Measurements from ENCODE around the gene NAIF1. TPM values are rescaled to one million over a fixed set of nuclear protein-coding genes. Genes with fewer than 3 reads are reported as not detected.

The NAIF1 gene
- total and polyA plus RNA-seq, 2 donors (not counting 3 experiments of a cell fraction or from before 2014, with no cell fraction given): 8.2 to 10.1 TPM

DNA sequence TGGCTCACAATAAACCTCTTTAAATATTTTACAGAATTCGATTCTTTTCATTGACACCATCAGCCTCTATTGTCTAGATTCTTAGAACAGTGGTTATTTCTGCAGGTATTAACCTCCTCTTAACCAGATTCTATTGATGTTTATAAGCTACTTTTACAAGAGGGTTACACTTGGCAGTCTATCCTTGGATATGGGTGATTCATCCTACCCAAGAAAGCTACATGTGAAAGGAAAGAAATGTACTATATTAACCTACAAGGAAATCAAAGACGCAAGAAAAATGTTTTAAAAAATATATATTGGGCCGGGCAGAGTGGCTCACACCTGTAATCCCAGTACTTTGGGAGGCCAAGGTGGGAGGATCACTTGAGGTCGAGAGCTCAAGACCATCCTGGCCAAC lies 17.6 kb upstream of the NAIF1 start:
- dilution Hi-C loops (cut with MboI; ENCODE audit: extremely low pct_ligation_motif_present, low sequenced_read_pairs) (no loop called here), intact Hi-C loops (cut with micrococcal nuclease) (loop anchor here (1.0 to 5.0 kb wide), 3 partner anchors 12 to 141 kb away; no protein-coding TSS in a partner anchor)
- TF ChIP-seq FOS (IDR thresholded peaks at IDR 0.05; ENCODE audit: borderline replicate concordance, insufficient read depth, low read length): no peak
- no peak for TF ChIP-seq POLR2AphosphoS5 (IDR thresholded peaks at IDR 0.05; ENCODE audit: insufficient read depth, low read depth, low read length)
- no peak for TF ChIP-seq GATA2 (IDR thresholded peaks at IDR 0.05; ENCODE audit: insufficient read depth, insufficient read length, low read depth, low read length)
- no peak for TF ChIP-seq JUN (IDR thresholded peaks at IDR 0.05; ENCODE audit: borderline replicate concordance, insufficient read depth, insufficient read length, low read depth)
- TF ChIP-seq, protein P1, sequence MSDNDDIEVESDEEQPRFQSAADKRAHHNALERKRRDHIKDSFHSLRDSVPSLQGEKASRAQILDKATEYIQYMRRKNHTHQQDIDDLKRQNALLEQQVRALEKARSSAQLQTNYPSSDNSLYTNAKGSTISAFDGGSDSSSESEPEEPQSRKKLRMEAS (IDR thresholded peaks at IDR 0.05; ENCODE audit: insufficient read depth, insufficient read length): no peak
- TF ChIP-seq MYC (IDR thresholded peaks at IDR 0.05; ENCODE audit: low read depth, low read length): no peak
- TF ChIP-seq POLR2A (IDR thresholded peaks at IDR 0.05; ENCODE audit: low read depth, low read length): no peak
- TF ChIP-seq, protein P2, sequence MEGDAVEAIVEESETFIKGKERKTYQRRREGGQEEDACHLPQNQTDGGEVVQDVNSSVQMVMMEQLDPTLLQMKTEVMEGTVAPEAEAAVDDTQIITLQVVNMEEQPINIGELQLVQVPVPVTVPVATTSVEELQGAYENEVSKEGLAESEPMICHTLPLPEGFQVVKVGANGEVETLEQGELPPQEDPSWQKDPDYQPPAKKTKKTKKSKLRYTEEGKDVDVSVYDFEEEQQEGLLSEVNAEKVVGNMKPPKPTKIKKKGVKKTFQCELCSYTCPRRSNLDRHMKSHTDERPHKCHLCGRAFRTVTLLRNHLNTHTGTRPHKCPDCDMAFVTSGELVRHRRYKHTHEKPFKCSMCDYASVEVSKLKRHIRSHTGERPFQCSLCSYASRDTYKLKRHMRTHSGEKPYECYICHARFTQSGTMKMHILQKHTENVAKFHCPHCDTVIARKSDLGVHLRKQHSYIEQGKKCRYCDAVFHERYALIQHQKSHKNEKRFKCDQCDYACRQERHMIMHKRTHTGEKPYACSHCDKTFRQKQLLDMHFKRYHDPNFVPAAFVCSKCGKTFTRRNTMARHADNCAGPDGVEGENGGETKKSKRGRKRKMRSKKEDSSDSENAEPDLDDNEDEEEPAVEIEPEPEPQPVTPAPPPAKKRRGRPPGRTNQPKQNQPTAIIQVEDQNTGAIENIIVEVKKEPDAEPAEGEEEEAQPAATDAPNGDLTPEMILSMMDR (IDR thresholded peaks at IDR 0.05; ENCODE audit: extremely low read depth in 1 of 2, insufficient read depth in 1 of 2, low read depth in 1 of 2, low read length in 2 of 2): no peak
- no peak for TF ChIP-seq EZH2 (IDR thresholded peaks at IDR 0.05; ENCODE audit: borderline replicate concordance, low read depth, low read length, severe bottlenecking)
- no peaks in the 10 kb centered on the region for H3K36me3 ChIP-seq (ENCODE audit: control insufficient read depth in 2 of 2, extremely low read depth in 1 of 2, insufficient read depth in 2 of 2, low read length in 2 of 2)
- H3K27ac ChIP-seq (ENCODE audit: insufficient read depth, low read depth, low read length): no peak overlapping the region
- BruUV-seq (replicated peaks): no TSS peak
- H2AFZ ChIP-seq (ENCODE audit: low read depth, low read length): no peak overlapping the region
- peaks cover 7% of the 10 kb centered on the region for H3K79me2 ChIP-seq (ENCODE audit: control insufficient read depth, insufficient read depth, low read length)
- peaks cover 4% of the 10 kb centered on the region for H3K4me1 ChIP-seq (ENCODE audit: control insufficient read depth, extremely low read depth, insufficient read depth, low read length)
- no peaks in the 10 kb centered on the region for H4K20me1 ChIP-seq (replicated peaks; ENCODE audit: control insufficient read depth, extremely low read depth, insufficient read depth, low read length)
- FAIRE-seq: no peak
- no peak for DNase-seq (ENCODE audit: low read depth, low spot score)
- H3K9me3 ChIP-seq (replicated peaks; ENCODE audit: control insufficient read depth, insufficient read depth, low read length): no peaks in the 10 kb centered on the region
- POLR2A ChIA-PET: no interaction called here
- H3K4me2 ChIP-seq (ENCODE audit: insufficient read depth, low read length): no peak overlapping the region
- no peak overlapping the region for H3K4me3 ChIP-seq (replicated peaks in 1 of 3; ENCODE audit: insufficient read depth in 1 of 3, low read depth in 1 of 3, low read length in 3 of 3)
- no peaks in the 10 kb centered on the region for H3K27me3 ChIP-seq (ENCODE audit: control insufficient read depth in 2 of 2, insufficient read depth in 2 of 2, low read length in 2 of 2)
- H3K9me1 ChIP-seq (replicated peaks; ENCODE audit: control insufficient read depth, extremely low read depth, insufficient read depth, low read length): no peaks in the 10 kb centered on the region
- CTCF ChIA-PET: interaction anchor here (0.7 to 1.4 kb wide), 8 partner anchors 9 to 142 kb away, joined by 3 to 11 read pairs (median 3); no protein-coding TSS in a partner anchor
- no peak overlapping the region for H3K9ac ChIP-seq (replicated peaks; ENCODE audit: extremely low read depth, insufficient read depth, low read length)

Data from endothelial cell of umbilical vein (primary cell).